GM21717 (cell line): ENCODE data around the gene PIEZO2.
"Not testable (repeated sequence)": the region's sequence is repeated elsewhere in the genome, so short reads cannot be mapped to it uniquely, and the experiment has no call there.

Experiments used
- ATAC-seq: cut with Tn5 transposase; IDR thresholded peaks from one replicate; pipeline ENCODE4 v1.9.1; 2021; ENCODE audit warnings: mild to moderate bottlenecking, moderate library complexity; ENCODE audit not compliant: unreplicated experiment

Gene PIEZO2

GRCh38 chr18:11149441-11150270 is at the start of gene PIEZO2:
TSS of gene PIEZO2 (minus strand) at chr18:11149569. CDS start at chr18:11148588, 981 bp downstream.
- ATAC-seq: peak; percentile 61

- no peak for ATAC-seq
Observed at GRCh38 chr18:11183637-11184036, 34.3 kb upstream of the PIEZO2 start.

- ATAC-seq: not testable (repeated sequence)
Observed at GRCh38 chr18:11181629-11182028, 32.3 kb upstream of the PIEZO2 start.

GRCh38 chr18:11179959-11180519 is 30.7 kb upstream of the PIEZO2 start:
- ATAC-seq: no peak

GRCh38 chr18:11178951-11179549 is 29.7 kb upstream of the PIEZO2 start:
- no peak for ATAC-seq

- ATAC-seq: no peak
Observed at GRCh38 chr18:11177382-11177781, 28.0 kb upstream of the PIEZO2 start.

GRCh38 chr18:11176481-11176881 is 27.1 kb upstream of the PIEZO2 start:
- no peak for ATAC-seq

- ATAC-seq: no peak
Observed at GRCh38 chr18:11175266-11175979, 26.1 kb upstream of the PIEZO2 start.

- ATAC-seq: not testable (repeated sequence)
Observed at GRCh38 chr18:11174179-11174578, 24.8 kb upstream of the PIEZO2 start.

- no peak for ATAC-seq
Observed at GRCh38 chr18:11167778-11168177, 18.4 kb upstream of the PIEZO2 start.

- ATAC-seq: no peak
Observed at GRCh38 chr18:11165952-11166351, 16.6 kb upstream of the PIEZO2 start.

- ATAC-seq: no peak
Observed at GRCh38 chr18:11165138-11165537, 15.8 kb upstream of the PIEZO2 start.

GRCh38 chr18:11163665-11164064 is 14.3 kb upstream of the PIEZO2 start:
- no peak for ATAC-seq

GRCh38 chr18:11162889-11163288 is 13.5 kb upstream of the PIEZO2 start:
- ATAC-seq: no peak

- no peak for ATAC-seq
Observed at GRCh38 chr18:11162462-11162861, 13.1 kb upstream of the PIEZO2 start.

- ATAC-seq: no peak
Observed at GRCh38 chr18:11160313-11160712, 10.9 kb upstream of the PIEZO2 start.

GRCh38 chr18:11159844-11160243 is 10.5 kb upstream of the PIEZO2 start:
- no peak for ATAC-seq

GRCh38 chr18:11156978-11157377 is 7.6 kb upstream of the PIEZO2 start:
- ATAC-seq: no peak

GRCh38 chr18:11155034-11155759 is 5.8 kb upstream of the PIEZO2 start:
- no peak for ATAC-seq

GRCh38 chr18:11154368-11154989 is 5.1 kb upstream of the PIEZO2 start:
- no peak for ATAC-seq
